ENCODE measurements around the gene TFB2M. TPM values are rescaled to one million over a fixed set of nuclear protein-coding genes. Genes with fewer than 3 reads are reported as not detected.

TFB2M gene
- total RNA-seq, 1 experiment from 2014 or later: 27.7 TPM

DNA sequence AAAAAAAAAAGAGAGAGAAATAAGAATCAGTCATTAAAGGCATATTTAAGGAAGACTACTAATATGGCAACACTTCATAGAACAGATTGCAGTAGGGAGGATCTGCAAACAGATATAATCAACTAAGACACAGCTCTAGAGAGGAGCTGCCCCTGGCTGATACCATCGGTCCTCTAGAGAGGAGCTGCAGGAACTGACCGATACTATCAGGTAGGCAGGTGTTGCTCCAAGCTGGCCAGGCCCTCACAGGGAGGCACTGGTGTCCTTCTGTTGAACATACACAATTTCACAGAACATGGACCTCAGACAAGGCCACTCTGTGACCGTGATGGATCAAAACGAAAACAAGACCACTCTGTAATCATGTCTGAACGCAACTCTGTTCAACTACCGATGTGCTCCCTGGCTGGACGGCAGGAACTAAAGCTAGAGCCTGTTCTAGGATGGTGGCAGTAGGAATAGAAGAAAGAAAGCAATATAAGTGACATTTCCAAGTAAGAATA, 74.5 kb downstream of the TFB2M start:
- Histone ChIP-seq H3K4me2 (ENCODE audit: insufficient read depth, insufficient read length, low read length) (no peak overlapping the region), H2BK15ac (ENCODE audit: low read depth, low read length) (no peak overlapping the region), H2BK12ac (ENCODE audit: insufficient read length, low read depth, low read length) (no peak overlapping the region), H4K8ac (replicated peaks; ENCODE audit: insufficient read length, low read depth, low read length) (no peak overlapping the region), H4K20me1 (ENCODE audit: control insufficient read depth, insufficient read depth, insufficient read length) (no peaks in the 10 kb centered on the region), H3K23me2 (ENCODE audit: insufficient read length, low read depth, low read length, poor library complexity, severe bottlenecking) (no peaks in the 10 kb centered on the region), H3K79me2 (ENCODE audit: insufficient read depth, low read length) (no peaks in the 10 kb centered on the region), H3T11ph (ENCODE audit: low read length) (no peak overlapping the region), H3K27ac (ENCODE audit: insufficient read length, low read depth, low read length) (no peak overlapping the region), H3K27me3 (ENCODE audit: insufficient read depth, low read length) (no peaks in the 10 kb centered on the region), H3K56ac (ENCODE audit: insufficient read length, low read depth, low read length) (no peak overlapping the region), H2AFZ (ENCODE audit: low read length) (no peak overlapping the region), H3K23ac (ENCODE audit: insufficient read length, low read depth, low read length) (no peak overlapping the region), H3K9ac (ENCODE audit: extremely low read depth, insufficient read length, low read length) (no peak overlapping the region), H3K4me1 (ENCODE audit: insufficient read depth, low read length) (no peaks in the 10 kb centered on the region), H3K79me1 (ENCODE audit: insufficient read depth, low read depth, low read length, poor library complexity, severe bottlenecking) (no peaks in the 10 kb centered on the region), H4K5ac (ENCODE audit: insufficient read length, low read depth, low read length) (no peak overlapping the region), H2BK120ac (ENCODE audit: low read depth, low read length, poor library complexity, severe bottlenecking) (no peak overlapping the region), H4K91ac (ENCODE audit: insufficient read length, low read depth, low read length) (no peak overlapping the region), H2AK5ac (ENCODE audit: insufficient read length, low read length) (no peak overlapping the region), H2BK5ac (ENCODE audit: insufficient read length, low read length) (peak overlapping the region; percentile 82), H3K4ac (ENCODE audit: low read depth, low read length) (no peak overlapping the region), H3K9me3 (ENCODE audit: control insufficient read depth, low read depth, low read length) (no peaks in the 10 kb centered on the region), H3K18ac (ENCODE audit: insufficient read length, low read depth, low read length) (no peak overlapping the region), H3K14ac (ENCODE audit: insufficient read depth, low read length) (no peak overlapping the region), H2BK20ac (ENCODE audit: low read depth, low read length, poor library complexity, severe bottlenecking) (no peak overlapping the region)
- Mint-ChIP-seq H3K4me3 (no peak overlapping the region), H3K27ac (peak overlapping the region in 2 of 3 experiments; percentile 33 to 93; a peak in 3 of 7 replicates), H3K4me1 (peaks cover 7 to 8% of the 10 kb centered on the region in 2 experiments), H3K36me3 (ENCODE audit: insufficient read depth in 1 of 3, low read depth in 3 of 3) (no peaks in the 10 kb centered on the region), H3K9me3 (no peaks in the 10 kb centered on the region), H3K27me3 (ENCODE audit: low read depth) (no peaks in the 10 kb centered on the region)
- TF ChIP-seq, protein P1, sequence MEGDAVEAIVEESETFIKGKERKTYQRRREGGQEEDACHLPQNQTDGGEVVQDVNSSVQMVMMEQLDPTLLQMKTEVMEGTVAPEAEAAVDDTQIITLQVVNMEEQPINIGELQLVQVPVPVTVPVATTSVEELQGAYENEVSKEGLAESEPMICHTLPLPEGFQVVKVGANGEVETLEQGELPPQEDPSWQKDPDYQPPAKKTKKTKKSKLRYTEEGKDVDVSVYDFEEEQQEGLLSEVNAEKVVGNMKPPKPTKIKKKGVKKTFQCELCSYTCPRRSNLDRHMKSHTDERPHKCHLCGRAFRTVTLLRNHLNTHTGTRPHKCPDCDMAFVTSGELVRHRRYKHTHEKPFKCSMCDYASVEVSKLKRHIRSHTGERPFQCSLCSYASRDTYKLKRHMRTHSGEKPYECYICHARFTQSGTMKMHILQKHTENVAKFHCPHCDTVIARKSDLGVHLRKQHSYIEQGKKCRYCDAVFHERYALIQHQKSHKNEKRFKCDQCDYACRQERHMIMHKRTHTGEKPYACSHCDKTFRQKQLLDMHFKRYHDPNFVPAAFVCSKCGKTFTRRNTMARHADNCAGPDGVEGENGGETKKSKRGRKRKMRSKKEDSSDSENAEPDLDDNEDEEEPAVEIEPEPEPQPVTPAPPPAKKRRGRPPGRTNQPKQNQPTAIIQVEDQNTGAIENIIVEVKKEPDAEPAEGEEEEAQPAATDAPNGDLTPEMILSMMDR (conservative IDR thresholded peaks at IDR 0.05): no peak
- DNase-seq: no peak
- WGBS (ENCODE audit: extremely low coverage, insufficient read length, low lambda C conversion rate): no CpG with 5 or more reads among the region's 7 CpGs

Other genes with a start within 250 kb of the TFB2M start
- 25.2 and 25.5 TPM in 2 replicates for gene SMYD3, start 59.0 kb downstream of the TFB2M start, total RNA-seq (2021)
- gene CNST, start 195 bp upstream of the TFB2M start, total RNA-seq (2021): 18.0 and 19.8 TPM in 2 replicates
- gene SCCPDH, start 158.1 kb upstream of the TFB2M start, total RNA-seq (2021): 19.5 and 20.7 TPM in 2 replicates

Data from H9 (cell line).